Uterus (tissue), 2 donors: ENCODE results near the gene TRAPPC2L.

Experiments
- CTCF ChIP-seq, 4 experiments: fragments of 200-600 bp in 2 of 4; fragments of 450-650 bp in 2 of 4; sonication (generic) in 2 of 4; IDR thresholded peaks; one replicate each; pipeline ENCODE4 v1.5.1; 2016 to 2019; ENCODE audit warnings: antibody characterized with exemption in 4 of 4, mild to moderate bottlenecking in 2 of 4, moderate library complexity in 1 of 4
- POLR2A ChIP-seq, 2 donors: fragments of 450-650 bp; IDR thresholded peaks; one replicate each; pipeline ENCODE4 v1.6.1; 2016; ENCODE audit warnings: antibody characterized with exemption in 2 of 2, mild to moderate bottlenecking in 1 of 2, moderate library complexity in 1 of 2

GRCh38 chr16:88897696-88898425 lies 40.9 kb downstream of the TRAPPC2L start:
- TF ChIP-seq CTCF (IDR thresholded peaks at IDR 0.05), result no peak
- TF ChIP-seq POLR2A (IDR thresholded peaks at IDR 0.05), result no peak
